Stimulated activated CD8-positive, alpha-beta memory T cell treated with anti-CD3 and anti-CD28 coated beads, Interleukin-2, amount 100 ng/mL, for 48 hours (primary cell): Measurements from ENCODE around the gene NOA1.
A peak's percentile ranks its signal among the peaks of the same experiment; 100 is the strongest.

Experiments
- DNase-seq, 2 donors: peaks; one replicate each; pipeline ENCODE4 v3.0.0-alpha.2; 2020; ENCODE audit warnings: low read depth in 2 of 2

Gene NOA1

DNA sequence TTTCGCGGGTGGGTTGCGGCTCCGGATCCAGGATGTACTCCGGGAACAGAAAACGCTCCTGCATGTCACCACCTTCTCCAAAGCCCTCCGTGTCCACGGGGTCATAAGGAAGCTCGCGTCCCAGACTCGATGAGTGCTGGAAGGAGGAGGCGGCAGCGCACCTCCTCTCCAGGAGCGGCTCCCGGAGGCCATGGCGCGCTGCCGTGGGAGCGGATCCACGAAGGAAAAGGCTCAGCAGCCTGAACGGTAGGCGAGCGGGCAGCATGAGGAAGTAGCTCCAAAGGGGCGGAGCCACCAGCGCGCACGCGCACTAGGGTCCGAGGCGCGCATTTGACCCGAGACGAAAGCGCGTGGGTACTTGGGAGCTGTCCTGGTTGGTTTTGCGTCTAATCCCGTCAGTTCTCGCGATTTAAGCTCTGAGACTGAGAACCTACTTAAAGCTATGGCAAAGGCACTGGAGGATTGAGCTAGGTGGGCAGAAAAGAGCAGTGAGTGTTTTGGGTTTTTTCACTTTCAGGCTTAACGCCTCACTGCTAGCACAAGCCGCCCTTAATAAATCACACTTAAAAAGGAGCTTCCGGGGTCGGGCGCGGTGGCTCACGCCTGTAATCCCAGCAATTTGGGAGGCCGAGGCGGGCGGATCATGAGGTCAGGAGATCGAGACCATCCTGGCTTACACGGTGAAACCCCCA is at the start of gene NOA1:
Gene NOA1, minus strand, starts transcription at position 286 of the 692 bp plus-strand sequence. Its CDS starts 21 bp downstream, at position 265.
- peak; percentile 93 to 94 for DNase-seq

DNA sequence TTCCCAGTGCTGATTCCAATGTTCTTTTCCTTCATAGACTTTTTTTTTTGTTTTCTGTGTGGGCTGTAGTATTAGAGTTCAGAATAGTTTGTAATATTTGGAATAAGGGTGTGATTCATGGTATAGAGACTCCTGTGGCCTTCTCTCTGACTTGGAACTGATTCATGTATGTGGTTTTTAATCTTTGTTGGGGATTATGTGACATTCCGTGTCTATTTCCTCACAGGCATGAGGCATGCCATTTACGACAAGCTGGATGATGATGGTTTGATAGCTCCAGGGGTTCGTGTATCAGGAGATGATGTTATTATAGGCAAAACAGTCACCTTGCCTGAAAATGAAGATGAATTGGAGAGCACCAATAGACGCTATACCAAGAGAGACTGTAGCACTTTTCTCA is 45.7 kb upstream of the NOA1 start:
- no peak for DNase-seq

DNA sequence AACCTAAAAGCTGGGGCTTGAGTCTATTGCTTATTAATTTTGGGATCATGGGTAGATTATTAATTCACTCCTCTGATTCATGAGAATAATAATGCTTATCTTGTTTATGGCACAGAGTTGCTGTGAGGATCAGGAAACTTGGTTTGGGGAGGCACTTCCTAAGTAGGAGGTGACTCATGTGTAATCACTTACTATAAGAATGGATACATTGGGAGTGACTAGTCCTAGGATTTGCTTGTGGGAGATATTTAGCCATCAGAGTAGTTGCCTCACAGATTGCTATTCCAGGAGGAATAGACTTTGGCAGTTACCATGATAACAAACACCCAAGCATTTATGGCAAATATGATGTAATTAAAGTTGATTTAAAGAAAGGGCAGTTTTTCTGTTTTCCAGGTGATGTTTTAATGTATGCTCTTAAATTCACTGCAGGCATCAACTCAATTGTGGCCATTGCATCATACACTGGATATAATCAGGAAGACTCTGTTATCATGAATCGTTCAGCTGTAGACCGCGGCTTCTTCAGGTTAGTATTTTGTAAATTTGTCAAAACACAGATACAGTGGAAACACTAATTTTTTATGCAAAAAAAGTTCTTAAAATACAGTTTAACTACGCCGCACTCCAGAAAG is 43.2 kb upstream of the NOA1 start:
- no peak for DNase-seq

DNA sequence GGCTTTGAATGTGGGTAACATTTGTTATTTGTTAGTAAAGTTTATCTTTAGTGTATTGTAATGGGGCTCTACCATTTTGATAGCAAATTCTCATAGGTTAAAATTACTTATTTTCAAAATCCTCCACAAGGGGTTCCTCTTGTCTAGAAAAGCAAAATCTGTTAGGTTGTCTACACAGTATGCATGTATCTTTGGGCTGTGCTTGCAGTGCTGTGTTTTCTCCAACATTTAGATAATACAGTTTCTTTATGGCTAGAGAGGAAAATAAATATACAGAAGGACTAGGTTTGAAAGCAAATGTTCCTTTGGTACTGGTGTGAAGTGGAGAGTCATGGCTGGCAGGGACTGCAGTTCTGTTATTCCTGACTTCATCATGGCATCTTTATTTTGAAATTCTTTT is 41.6 kb upstream of the NOA1 start:
- no peak for DNase-seq

- no peak for DNase-seq
Measured at GRCh38 chr4:57013543-57014120, 36.2 kb upstream of the NOA1 start.

GRCh38 chr4:56999751-57000150 is 22.3 kb upstream of the NOA1 start:
- no peak for DNase-seq

- DNase-seq = no peak
Measured at GRCh38 chr4:56995525-56995924, 18.1 kb upstream of the NOA1 start.

DNA sequence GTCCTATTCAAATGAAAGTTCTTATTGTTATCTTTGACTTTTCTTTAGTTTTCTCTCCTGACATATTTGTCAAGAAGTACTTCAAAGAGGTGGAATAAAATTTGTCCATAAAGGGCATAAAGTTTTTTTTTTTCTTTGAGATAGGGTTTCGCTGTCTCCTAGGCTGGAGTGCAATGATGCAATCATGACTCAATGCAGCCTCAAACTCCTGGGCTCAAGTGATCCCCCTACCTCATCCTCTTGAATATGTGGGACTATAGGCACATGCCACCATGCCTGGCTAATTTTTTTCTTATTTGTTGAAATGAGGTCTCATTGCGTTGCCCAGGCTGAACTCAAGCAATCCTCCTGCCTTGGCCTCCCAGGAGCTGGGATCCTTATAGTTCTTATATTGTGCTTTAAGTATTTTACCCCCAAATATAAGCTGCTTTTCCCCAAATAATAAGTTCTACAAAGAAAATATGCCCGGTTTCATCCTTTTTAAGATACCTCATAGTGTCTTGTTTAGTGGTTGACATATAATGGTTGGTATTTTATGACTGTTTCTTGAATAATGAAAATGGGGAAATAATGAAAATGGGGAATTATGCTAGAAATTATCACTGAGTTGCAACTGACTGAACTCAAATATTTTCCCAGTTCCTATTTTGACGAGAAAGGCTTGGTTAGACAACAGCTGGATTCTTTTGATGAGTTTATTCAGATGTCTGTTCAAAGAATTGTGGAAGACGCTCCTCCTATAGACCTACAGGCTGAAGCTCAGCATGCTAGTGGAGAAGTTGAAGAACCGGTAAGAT is 12.9 kb upstream of the NOA1 start:
- no peak for DNase-seq

- DNase-seq = no peak
Measured at GRCh38 chr4:56986952-56987351, 9.5 kb upstream of the NOA1 start.

GRCh38 chr4:56986192-56986591 is 8.8 kb upstream of the NOA1 start:
- no peak for DNase-seq

DNA sequence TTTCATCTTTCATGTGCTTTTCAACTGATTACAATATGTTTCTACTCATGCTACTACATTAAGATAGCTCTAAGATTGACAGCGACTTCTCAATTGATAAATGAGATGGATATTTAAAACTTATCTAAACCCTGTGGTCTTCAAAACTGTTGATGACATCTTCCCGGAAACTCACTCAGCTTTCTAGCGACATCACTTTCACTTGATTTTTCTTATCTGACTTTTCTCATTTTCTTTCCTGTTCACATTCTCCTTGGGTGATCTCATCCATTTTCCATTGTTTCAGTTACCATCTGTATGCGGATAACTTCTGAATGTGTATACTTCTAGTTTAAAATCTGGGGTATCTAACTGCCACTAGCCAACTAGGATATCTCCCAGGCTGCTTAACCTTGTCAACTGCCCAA is 4.4 kb upstream of the NOA1 start:
- no peak for DNase-seq

DNA sequence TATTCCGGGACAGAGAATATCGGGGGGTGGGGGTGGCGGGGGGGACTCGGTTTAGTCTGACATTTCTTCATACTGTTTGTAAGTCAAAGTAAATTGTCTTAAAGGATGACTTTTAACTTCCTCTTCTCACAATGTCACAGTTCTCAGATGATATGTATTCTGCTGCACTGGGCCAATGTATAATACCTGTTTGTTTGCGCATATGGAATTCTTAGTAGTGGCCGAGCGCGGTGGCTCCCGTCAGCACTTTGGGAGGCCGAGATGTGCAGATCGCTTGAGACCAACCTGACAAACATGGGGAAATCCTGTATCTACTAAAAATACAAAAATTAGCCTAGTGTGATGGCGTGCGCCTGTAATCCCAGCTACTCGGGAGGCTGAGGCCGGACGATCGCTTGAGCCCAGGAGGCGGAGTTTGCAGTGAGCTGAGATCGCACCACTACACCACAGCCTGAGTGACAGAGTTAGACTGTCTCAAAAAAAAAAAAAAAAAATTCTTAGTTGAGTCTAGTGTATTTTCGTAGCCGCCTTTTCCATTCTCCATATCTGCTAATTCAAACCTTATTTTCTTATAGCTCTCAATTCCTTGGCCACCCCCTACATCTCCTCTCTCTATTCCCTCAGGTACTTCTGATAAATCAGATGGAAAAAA is 2.1 kb upstream of the NOA1 start:
- peak; percentile 32 to 45 for DNase-seq

DNA sequence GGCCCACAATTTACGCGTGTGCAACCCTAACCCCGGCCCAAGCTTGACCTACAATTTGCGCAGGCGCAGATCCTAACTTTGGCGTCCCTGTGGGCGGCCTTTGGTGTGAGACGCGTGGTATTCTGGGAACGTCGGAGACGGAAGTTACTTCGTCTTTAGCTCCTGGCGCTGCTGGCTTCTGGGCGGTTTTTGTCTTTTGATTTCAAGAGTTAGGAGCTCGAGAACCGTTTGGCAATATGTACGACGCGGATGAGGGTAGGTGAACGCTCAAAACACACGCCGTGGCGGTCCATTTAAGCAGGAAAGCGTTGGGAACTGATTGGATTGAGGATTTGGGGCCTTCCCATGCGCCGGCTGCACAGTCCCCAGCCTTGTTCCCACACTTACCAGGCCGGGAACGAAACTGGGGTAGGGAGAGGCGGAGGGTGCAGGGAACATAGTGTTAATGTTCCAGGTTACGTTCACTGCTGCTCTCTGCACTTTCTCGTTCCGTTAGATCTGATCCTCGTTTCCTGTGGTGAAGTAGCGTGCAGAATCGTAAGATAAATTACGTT is 1.4 kb upstream of the NOA1 start, which contains the start of gene POLR2B:
Gene POLR2B, plus strand, starts transcription at position 147 of the 554 bp plus-strand sequence. Its CDS starts 90 bp downstream, at position 237.
- peak; percentile 86 to 91 for DNase-seq

DNA sequence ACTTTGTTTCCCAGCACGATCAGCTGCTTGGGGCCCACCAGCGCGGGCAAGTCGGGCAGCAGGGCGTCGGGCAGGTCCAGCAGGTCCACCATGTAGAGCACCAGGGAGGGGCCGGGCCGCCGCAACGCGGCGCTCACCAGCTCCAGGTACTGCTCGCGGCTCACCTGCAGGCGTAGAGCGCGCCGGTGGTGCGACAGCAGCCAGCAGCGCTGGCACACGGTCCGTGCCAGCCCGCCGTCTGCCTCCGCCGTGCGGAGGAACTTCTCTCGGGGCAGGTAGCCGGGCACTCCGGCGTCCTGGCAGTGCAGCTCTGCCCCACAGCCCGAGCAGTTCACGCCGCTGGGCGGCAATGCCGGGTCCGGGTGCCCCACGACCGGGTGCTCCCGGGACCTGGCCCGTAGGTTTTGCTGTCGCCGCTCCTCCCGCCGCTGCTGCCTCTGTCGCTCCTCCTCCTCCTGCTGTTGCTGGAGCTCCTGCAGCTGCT is 527 bp downstream of the NOA1 start:
- DNase-seq = peak in 1 of 2 donors; percentile 26

DNA sequence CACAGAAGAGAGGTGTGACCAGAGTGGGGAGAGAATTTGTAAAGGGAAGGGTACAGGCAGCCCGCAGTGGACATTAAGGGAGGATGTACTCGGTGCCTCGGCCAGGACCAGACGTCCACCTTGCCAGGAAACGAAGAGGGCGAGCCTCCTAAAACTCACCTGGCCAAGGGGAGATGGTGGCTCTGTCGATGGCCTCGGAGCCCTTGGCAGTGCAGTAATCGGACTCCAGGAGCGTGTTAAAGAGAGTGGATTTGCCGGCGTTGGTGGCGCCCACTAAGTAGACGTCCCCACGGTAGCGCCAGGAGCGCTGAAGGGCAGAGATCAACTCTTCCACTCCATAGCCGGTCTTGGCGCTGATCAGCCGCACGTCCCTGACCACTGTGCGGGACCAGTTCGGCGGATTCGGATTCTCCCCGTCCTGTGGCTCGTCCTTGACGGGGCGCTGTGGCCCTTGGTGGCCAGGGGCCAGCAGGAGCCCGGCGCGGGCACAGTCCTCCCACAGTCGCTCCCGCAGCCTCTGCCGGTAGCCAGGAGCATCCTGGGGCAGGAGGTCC is 1.0 kb downstream of the NOA1 start:
- no peak for DNase-seq

- DNase-seq = no peak
Measured at GRCh38 chr4:56973336-56973735, 4.1 kb downstream of the NOA1 start.

DNA sequence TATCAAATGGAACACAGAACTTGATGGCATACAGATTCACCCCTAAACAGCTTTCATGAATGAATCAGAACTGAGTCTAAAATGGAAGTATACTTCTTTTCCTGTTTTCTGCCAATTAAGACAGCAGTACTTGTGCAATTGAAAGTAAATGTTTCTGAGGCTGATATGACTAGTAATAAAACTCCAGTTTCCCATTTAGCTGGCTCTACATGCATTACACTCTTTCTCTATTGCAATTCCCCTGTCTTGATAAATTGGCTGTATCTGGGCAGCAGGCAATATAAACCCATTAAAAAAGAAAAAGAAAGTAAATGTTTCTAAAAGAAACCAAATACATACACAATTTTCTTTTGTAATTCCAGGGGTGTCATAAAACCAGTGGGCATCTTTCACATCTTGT is 4.6 kb downstream of the NOA1 start:
- DNase-seq = no peak

- DNase-seq = no peak
Measured at GRCh38 chr4:56972389-56972788, 5.0 kb downstream of the NOA1 start.

- no peak for DNase-seq
Measured at GRCh38 chr4:56971383-56971782, 6.0 kb downstream of the NOA1 start.

- no peak for DNase-seq
Measured at GRCh38 chr4:56961107-56961500, 16.3 kb downstream of the NOA1 start.

- DNase-seq = no peak
Measured at GRCh38 chr4:56959100-56959499, 18.3 kb downstream of the NOA1 start.
